NCI-H187 treated with DMSO at 0.1 percent for 48 hours (cell line): ENCODE results near the gene GJC2.
"Not testable (repeated sequence)": the region's sequence is repeated elsewhere in the genome, so short reads cannot be mapped to it uniquely, and the experiment has no call there.

Experiments used
- DNase-seq: peaks from one replicate; lab custom pipeline; 2025; lab: John Stamatoyannopoulos, UW

The GJC2 gene

DNA sequence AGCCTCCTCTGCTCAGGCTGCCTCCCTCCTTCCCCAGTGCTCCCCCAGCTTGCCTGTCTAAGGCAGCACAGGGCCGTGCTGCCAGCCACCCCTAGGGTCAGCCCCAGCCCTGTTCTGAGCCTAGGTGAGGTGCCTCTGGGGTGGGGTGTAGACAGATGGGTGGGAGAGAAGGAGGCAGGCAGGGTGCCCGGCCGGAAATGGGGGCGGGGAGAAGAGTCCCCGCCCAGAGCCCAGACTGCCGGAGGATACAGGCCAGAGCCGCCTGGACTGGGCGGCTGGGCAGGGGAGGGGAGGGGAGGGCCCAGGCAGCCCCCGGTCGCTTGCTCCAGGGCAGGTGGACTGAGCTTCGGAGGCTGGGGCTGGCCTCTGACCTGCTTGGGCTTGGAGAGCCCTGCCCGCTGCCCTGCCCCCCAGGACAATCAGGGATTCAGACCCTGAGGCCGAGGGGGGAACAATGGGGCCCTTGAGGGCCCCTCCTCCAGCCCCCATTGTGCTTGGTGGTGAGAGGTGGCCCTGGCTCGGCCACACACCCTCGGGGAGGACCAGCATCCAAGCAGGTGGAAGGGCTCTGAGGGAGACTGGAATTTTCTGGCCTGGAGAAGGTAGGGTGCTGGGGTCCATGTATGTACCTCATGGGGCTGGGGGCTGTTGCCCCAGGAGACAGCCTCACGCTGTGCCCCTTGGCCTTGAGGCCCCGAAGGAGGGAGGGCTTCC is at the start of gene GJC2:
GJC2 (plus strand) TSS at position 525 of the 714 bp plus-strand sequence. CDS start 7,829 bp downstream, outside the sequence.
- no peak for DNase-seq

DNA sequence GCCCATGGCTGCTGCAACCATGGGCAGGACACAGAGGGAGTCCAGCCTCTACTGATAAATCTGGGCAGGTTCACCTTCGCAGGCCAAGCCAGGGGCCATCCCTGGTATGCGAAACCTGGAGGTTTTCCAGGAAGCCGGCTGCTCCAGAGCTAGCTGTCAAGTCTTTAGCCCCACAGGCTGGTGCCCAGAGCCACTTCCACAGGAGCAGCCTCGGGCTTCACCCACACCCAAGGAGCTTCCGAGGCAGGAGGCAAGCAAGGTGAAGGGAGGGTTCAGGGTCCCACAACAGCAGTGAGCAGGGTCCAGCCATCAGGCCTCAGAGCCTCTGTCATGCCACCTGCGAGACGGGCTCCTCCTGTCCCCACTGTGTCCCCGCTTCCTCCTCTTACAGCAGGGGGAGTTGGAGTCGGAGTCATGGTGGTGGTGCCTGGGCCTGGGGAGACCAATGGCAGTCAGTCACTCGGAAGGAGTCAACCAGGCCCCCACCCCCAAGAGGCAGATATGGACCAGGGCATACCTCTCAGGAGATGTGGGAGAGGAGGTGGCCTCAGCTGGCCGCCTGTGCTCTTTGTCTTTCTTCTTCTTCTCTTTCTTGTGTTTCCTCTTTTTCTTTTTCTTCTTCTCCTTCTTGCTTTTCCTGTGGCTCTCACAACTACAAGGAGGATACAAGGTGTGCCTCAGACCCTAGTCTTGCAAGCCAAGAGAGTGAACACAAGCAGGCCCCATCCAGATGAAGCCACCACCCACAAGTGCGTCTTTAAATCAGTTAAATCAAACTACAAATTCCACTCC is 48.7 kb upstream of the GJC2 start:
- no peak for DNase-seq

DNA sequence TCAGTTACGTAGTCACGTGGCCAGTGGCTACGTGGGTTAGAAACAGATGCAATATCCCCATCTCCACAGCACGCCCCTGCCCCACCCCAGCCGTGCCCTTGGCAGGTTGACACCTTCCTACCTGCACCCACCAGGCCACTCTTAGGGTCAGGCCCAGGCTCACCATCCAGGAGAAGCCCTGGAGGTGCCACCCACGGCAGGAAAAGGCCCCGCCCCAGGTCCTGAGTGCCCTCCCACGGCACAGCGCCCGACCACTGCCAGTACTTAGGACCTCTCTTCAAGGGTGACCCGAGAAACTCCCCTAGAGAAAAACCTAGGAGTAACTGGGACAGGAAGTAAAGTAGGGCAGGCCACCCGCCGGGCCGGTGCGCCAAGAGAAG is 48.1 kb upstream of the GJC2 start:
- no peak for DNase-seq

DNA sequence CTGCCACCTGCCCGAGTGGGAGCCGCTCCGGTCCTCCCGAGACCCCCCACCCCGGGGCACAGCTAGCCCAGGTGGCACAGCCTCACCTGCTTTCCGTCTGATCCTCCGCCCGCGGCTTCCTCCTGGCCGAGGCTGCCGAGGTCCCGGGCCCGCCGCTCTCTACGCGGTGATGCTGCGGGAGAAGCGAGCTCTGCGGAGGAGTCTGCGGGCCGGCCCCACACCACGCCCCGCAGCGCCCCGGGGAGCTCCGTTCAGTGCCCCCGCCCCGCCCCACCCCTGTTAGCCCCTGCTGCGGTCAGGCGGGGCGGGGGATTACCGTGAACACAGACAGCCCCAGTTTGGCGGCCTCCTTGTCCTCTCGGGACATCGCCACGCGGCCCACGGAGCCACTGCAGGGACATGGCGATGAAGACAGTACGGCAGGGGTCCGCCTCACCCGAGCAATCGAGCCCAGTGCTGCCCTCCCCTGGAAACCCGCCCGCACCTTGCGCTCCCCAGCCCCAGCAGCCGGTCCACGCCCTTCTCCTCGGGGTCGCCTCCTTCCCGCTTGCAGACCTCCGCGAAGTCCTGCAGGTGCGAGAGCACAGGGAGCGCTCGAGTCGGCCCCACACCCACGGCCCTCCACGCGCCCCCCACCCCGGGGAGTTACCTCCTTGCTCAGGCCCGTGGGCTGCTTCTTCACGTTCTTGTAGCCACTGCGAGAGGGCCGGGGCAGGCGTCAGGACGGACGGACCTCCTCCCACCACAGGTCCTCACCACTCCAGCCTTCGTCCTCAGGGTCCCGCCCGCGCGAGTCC is 47.5 kb upstream of the GJC2 start:
- no peak for DNase-seq

DNA sequence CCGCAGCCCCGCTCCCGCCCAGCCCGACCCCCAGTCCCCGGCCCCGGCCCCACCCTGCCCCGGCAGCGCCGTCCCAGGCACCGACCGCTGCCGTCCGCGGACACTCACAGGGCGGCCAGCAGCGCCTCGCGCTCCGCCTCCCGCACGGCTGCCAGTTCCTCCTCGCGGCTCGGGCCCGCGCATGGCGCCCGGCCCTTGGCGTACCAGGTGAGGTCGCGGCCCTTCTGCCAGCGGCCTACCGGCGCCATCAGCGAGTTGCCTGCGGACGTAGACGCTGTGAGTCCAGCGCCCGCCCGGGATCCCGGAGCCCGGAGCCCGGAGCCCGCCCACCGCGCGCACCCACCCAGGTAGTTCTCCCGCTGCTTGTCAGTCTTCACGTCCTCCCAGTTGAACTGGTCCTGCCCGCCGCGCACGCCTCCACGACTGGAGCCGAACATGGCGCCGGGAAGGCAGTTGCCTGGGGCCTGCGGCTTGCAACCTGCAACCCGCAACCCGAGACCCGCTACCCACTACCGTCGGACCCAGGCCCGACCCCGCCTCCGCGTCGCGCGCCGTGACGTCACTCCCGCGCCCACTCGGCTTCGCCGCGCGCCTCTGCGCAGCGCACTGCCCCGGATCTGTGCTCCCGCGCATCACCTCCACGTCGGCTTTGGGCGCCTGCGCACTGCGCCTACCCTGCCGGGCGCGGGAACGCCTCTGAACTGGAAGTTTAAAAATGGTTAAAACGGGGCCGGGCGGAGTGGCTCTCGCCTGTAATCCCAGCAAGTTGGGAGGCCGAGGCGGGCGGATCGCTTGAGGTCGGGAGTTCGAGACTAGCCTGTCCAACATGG is 46.7 kb upstream of the GJC2 start, which contains the start of gene C1orf35:
C1orf35 (minus strand) TSS at position 535 of the 830 bp plus-strand sequence; CDS start at position 437, 98 bp downstream.
- peak; percentile 8 for DNase-seq

DNA sequence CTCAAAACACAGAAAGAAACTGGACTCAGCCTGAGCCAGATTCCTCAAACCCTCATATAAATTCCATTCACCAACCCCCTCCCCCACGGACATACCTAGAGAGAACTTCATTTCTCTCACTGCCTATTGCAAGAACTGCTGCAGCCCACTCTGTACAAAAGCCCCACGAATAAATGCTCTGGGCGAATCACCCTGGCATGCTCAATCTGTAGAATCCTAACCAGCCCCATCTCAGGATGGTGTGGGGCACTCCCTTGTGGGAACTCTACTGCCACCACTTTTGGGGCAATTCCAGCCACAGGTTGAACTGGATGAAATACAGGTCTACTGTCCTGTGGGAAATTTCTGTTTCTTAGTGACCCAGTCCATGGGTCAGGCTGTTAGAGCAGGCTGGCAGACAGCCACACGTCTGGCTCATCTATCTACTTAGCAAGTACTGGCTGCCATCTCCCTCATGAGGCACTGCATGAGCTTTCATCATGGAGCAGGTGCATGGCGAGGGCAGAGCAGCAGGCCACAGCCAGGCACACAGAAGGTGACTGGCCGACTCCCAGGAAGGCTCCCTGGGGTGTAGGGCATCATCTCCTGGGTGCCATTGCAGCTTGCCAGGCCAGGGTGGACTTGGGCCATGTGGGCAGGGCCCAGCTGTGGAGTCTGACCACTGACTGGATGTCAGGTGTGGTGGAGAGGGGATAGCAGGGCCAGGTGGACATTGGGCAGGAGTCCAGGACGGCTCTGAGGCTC is 45.0 kb upstream of the GJC2 start:
- no peak for DNase-seq

DNA sequence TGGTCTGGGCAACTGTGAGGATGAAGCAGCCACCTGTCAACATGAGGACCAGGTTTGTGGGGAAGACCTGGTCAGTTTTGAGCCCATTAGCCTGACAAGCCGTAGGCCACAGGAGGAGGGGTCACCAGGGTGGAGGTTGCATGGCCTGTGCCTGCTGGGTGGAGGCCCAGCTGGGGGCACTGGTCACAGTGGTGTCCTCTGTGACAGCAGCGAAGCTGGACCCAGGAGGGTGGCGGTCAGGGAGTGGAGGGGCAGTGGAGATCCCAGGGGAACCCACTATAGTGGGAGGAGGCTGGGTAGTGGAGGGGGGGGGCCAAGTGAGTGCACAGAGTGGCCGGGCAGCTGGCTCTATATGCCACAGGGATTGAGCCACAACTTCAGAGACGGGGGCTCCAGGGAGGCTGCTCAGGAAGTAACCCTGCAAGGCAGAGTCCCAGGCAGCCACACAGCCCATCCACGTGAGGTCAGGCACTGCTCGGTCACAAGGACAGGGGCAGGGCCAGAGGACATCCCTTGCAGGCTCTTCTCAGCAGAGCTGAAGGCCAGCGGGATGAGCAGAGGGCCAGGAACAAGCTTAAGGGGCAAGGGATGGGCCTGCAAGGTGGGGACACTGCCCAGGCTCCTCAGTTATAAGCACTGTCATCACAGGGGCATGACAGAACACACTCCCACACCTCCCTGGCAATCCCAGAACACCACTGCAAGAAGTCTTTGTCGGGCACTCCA is 44.3 kb upstream of the GJC2 start:
- no peak for DNase-seq

DNA sequence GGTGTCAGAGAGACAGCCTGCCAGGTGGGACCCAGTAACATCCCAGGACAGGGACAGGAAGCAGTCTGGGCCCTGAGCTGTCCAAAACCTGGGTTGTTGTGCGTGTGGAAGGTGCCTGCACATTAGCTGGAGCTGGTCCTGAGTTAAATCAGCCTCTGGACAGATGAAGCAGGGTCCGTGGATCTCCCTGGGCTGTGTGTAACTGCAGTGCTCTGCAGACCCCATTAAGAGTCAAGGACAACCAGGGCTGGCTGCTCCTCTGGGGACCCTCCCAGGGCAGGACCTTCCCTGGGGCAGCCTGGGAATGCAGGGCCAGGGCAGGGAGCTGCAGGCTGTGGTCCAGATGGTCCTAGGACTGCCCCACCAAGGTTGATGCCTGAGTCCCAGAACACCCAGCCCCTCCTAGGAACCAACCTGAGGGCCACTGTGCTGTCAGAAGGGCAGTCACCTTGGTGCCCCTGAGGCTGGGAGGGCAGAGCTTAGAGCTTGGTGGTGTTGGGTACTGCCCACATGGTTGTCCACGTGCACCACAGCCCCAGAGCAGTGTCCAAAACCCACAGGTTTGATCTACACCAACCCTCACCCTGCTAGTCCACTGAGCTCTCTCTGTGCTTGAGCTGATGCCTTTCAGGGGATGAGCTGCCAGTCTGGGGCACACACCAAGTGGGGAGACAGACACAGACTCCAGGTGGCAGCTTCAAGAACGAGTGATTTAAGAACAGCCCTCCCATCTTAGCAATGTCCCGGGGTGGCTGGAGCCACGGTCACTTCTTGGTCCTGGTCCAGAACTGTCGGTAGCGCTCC is 43.5 kb upstream of the GJC2 start:
- DNase-seq, result no peak

DNA sequence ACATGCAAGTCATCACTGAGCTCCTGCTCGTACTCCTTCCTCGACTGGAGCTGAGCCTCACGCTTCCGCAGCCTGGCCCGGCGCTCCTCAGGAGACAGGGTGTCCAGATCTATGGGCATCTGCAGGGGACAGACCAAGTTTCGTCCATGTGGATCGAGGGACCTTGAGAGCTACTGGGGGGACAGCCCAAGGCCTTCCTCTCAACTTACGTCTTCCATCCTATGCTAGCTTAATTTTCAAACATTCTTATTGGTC is 43.0 kb upstream of the GJC2 start:
- DNase-seq, result no peak

DNA sequence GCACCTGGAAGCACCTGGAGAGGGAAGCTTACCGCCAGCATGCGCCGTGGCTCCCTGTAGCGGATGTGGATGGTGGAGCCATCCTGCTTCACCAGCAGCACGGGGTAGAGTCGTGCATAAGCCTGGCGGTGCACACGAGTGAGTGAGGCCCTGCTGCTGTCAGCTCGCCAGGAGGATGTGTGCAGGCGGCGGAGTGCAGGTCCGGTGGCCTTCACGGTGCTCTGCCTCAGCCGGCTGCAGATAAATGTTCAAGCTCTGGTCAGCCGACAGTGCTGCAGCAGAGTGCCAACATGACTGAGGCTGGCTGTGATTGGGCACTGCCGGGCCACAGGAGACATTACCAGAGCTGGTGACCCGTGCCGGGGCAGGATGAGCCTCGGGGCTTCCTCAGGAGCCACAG is 42.1 kb upstream of the GJC2 start:
- DNase-seq, result no peak

DNA sequence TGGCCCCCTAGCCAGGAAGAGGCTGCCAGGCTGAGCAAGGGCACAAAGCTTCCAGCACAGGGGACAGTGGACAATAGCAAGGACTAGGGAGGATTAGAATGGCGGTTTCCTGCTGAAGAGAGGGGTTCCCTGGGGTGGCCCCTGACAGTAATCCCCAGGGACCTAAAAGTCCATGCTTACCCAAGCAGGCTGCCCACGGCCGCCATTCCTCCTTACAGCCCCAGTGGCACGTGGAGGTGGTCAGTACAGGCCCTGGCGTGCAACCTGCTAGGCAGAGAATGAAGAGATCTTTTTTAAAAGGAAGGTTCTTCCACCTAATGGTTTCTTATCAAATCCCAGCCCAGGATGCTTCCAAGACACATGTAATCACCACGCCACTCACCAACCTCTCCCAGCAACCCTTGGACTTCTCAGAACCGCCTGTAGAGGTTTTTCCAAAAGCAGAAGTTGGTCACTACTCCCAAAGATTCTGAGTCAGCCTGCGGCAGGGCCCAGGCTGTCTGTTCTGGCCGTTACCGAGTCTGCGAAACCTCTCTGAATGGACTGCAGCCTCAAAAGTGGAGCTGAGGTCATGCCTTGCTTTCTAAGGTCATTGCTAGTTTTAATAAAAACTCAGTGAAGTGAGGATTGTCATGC is 41.6 kb upstream of the GJC2 start:
- no peak for DNase-seq

DNA sequence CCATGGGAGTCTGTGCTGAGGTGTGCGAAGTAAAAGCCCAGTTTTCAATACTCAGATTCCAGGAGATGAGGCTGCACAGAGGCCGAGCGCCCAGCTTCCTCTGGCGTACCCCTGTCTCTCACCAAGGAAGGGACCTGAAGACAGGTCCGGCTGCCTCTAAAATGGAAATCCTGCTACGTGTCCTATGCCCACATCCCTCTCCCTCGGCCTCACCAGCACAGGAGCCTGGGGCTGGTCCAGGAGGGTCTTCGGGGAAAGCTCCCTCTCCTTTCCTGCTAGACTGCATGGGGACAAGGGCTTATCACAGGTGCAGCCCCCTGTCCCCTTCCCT is 41.0 kb upstream of the GJC2 start:
- no peak for DNase-seq

DNA sequence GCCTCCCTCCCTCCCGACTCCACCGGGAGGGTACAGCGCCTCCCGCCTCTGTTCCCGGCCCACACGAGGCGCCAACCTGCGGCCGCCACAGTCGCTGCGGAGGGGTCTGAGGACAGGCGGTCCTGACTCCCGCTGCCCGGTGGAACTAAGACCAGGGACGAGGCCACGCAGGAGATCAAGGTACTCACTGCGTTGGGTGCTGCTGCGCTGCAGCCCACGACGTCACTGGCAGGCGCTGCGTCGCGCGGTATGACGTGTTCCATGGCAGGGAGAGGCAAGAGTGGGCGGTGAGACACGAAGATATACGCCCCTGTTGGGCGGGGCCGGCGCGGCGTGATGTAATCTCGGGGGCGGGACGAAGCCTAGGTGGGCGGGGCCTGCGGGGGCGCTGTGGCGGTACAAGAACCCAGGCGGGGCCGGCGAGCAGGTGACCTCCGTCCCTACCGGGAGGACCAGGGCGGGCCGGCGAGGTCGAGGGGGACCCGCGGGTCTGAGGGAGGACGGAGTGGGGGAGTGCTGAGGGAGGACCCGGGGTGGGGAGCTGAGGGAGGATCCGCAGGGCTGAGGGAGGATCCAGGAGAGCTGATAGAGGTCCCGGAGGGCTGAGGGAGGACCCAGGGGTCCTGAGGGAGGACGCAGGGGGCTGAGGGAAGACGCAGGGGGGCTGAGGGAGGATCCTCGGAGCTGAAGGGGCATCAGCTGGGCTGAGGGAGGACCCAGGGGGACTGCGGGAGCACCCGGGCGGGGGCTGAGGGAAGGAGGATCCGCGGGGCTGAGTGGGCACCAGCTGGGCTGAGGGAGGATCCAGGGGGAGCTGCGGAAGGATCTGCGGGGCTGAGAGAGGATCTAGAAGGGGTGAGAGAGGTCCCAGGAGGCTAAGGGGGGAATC is 40.4 kb upstream of the GJC2 start, which contains the start of gene MRPL55:
MRPL55 (minus strand) TSS at position 227 of the 889 bp plus-strand sequence. CDS start 1,039 bp downstream, outside the sequence.
- peak; percentile 38 for DNase-seq

DNA sequence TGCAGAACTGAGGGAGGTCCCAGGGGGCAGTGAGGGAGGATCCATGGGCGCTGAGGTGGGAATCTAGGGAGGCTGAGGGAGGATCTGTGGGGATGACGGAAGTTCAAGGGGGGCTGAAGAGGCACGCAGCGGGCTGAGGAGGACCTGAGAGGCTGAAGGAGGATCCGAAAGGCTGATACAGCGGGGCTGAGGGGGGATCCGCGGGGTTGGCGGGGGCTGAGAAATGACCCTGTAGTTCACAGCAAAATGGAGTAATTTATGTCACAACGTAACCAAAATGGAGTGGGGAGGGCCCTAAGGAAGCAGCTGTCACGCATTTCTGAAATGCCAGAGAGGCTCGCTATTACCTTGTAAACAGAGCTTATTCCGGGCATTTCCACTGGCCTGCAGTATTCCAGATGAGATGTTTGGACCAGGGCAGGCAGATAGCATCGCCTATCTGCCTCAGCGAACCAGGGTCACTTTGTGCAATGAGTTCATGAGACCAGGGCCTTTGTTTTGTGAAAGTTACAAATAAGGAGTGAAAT is 39.7 kb upstream of the GJC2 start:
- no peak for DNase-seq

DNA sequence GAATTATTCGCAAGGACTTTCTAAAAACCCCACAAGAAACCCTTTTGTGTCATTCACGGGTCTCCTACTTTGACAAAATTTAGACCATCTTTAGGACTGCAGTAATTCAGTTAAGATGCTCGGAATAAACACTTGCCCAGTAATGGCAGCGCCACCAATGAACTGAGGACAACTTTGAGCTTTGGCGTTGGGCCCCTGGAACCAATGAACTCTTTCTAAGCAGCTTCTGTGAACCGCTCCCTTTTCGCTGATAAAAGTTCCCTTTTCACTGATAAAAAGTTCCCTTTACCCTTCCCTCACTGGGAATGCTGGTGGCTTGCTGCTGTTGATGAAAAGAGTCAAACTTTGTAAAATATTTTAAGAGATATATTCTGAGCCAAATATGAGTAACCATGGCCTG is 39.2 kb upstream of the GJC2 start:
- DNase-seq, result no peak

DNA sequence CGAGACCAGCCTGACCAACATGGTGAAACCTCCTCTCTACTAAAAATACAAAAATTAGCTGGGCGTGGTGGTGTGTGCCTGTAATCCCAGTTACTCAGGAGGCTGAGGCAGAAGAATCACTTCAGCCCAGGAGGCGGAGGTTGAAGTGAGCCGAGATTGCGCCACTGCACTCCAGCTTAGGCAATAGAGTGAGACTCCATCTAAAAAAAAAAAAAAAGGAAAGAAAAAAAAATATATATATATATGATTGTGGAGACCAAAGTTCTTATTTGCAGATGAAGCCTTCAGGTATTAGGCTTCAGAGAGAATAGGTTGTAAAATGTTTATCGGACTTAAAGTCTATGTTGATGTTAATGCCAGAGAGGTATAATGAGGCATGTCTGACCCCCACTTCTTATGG is 38.4 kb upstream of the GJC2 start:
- not testable (repeated sequence) for DNase-seq

DNA sequence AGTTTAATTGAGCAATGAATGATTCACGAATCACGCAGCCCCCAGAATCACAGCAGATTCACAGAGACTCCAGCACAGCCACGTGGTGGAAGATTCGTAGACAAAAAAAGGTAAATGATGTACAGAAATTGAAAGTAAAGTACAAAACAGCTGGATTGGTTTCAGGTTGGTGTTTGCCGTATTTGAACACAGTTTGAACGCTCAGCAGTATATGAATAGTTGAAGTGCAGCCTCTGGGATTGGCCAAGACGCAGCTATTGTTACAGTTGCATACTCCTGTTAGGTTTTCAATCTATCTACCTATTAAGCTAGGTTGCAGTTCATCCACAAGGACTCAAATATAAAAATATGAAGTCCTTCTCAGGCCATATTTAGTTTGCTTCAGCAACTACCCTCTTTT is 37.6 kb upstream of the GJC2 start:
- no peak for DNase-seq

DNA sequence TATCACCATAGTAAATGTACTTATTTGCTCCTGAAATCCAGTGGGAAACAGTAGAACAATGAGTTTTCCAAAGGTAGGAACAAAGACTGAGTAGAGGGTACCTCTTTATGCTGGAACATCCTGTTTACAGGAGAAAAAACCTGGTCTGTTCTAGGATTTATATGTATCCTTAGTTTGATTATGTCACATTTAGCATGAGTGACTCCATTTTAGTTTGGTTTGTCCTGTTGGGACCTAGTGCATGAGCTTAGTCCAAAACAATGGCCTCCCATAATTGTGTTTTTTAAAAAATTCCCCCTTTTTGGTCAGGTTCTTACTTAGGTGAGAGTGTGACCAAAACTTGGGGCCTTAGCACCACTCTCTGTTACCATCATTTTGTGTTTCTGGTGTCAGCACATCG is 37.1 kb upstream of the GJC2 start:
- DNase-seq, result no peak
